ENCODE data around the gene PDK3. TPM values are rescaled to one million over a fixed set of nuclear protein-coding genes. Genes with fewer than 3 reads are reported as not detected.

The PDK3 gene
- total RNA-seq, 1 experiment from 2014 or later = 9.6 TPM

Other genes starting within 250 kb of the PDK3 start
- not detected for gene SUPT20HL2, start 151.2 kb upstream of the PDK3 start, total RNA-seq (2021; ENCODE audit: unreplicated experiment)
- gene SUPT20HL1, start 104.6 kb upstream of the PDK3 start, total RNA-seq (2021; ENCODE audit: unreplicated experiment) = not detected
- gene PCYT1B, start 182.1 kb downstream of the PDK3 start, total RNA-seq (2021; ENCODE audit: unreplicated experiment) = not detected
- gene POLA1, start 228.6 kb downstream of the PDK3 start, total RNA-seq (2021; ENCODE audit: unreplicated experiment) = 27.0 TPM

Data from HCT116 (cell line).